ENCODE results near the gene MED16. TPM values are rescaled to one million over a fixed set of nuclear protein-coding genes. Genes with fewer than 3 reads are reported as not detected.

Gene MED16
- total RNA-seq, 1 donor from 2014 or later: 46.1 TPM

DNA sequence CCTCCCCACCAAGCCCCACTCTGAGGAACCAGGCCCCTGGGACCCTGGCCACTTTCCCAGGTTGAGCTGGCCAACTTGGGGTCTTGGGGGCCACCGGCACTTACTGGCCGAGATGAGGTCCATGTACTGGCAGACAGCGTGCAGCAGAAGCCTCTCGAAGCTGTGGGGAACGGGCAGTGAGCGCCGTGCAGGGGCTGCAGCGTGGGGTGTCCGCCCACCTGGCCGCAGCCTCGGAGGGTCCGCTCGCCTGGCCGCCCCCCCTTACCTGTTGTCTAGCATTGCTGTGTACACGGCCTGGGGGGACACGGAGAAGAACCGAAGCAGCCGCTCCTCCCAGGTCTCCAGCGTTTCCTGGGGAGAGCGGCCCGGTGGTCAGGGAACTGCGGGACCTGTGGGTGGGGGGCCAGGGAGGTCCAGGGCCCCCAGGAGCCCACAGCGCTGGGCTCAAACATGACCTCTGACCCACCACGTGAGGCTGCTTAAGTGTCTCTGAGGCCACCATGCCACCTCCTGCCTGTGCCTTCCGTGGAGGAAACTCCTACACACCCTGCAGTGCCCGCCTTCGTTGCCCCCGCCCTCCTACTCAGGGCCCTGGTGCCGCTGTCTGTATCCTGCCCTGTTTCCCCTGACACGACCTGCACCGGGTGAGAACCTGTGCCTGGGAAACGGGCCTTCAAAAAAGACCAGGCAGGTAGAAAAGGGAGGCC, 6.5 kb upstream of the MED16 start:
- DNase-seq (no peak), ATAC-seq (no peak)
- Histone ChIP-seq H3K36me3 (peaks cover 42% of the 10 kb centered on the region), H3K27me3 (ENCODE audit: low read depth) (no peaks in the 10 kb centered on the region), H3K4me3 (no peak overlapping the region), H3K9me3 (no peaks in the 10 kb centered on the region), H3K4me1 (no peaks in the 10 kb centered on the region), H3K27ac (no peak overlapping the region)
- no peak for TF ChIP-seq CTCF (IDR thresholded peaks at IDR 0.05)
- intact Hi-C loops (cut with DNase I): no loop called here

- intact Hi-C loops (cut with DNase I): no loop called here
- ATAC-seq (no peak), DNase-seq (no peak)
- no peak overlapping the region for H3K27ac ChIP-seq
- no peak overlapping the region for H3K4me3 ChIP-seq
- peaks cover 3% of the 10 kb centered on the region for H3K4me1 ChIP-seq
- H3K36me3 ChIP-seq: peaks cover 42% of the 10 kb centered on the region
- TF ChIP-seq CTCF (IDR thresholded peaks at IDR 0.05): no peak
- no peaks in the 10 kb centered on the region for H3K9me3 ChIP-seq
- no peaks in the 10 kb centered on the region for H3K27me3 ChIP-seq (ENCODE audit: low read depth)
Measured at GRCh38 chr19:898663-899062, 5.7 kb upstream of the MED16 start.

DNA sequence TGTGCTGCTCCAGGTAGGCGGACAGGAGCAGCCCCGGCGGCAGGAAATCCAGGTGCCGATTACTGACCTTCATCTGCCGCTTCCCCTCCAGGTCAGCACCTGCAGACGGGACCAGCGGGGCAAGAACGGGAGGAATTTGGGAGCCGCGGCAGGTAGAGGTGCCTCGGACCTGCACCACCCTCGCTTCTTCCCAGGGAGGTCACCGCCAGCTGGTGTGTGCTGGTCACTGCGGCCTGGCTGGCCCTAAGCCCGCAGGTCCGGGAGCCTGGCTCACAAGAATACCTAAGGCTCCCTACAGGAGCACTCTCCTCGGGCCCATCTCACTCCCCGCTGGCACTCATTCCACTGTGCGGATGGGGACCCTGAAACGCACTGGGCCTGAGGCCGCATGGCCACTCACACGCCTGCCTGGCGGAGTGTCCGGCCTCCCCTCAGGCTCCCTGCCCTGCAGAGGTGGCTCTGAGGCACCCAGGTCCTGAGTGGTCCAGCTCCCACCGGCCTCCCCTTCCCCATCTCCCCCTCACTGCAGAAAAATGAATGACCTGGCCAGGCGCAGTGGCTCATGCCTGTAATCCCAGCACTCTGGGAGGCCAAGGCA, 4.6 kb upstream of the MED16 start:
- ATAC-seq: no peak
- H3K4me3 ChIP-seq: no peak overlapping the region
- peaks cover 42% of the 10 kb centered on the region for H3K36me3 ChIP-seq
- intact Hi-C loops (cut with DNase I): no loop called here
- H3K9me3 ChIP-seq: no peaks in the 10 kb centered on the region
- no peak for TF ChIP-seq CTCF (IDR thresholded peaks at IDR 0.05)
- peaks cover 6% of the 10 kb centered on the region for H3K4me1 ChIP-seq
- H3K27ac ChIP-seq: no peak overlapping the region
- no peaks in the 10 kb centered on the region for H3K27me3 ChIP-seq (ENCODE audit: low read depth)
- no peak for DNase-seq

DNA sequence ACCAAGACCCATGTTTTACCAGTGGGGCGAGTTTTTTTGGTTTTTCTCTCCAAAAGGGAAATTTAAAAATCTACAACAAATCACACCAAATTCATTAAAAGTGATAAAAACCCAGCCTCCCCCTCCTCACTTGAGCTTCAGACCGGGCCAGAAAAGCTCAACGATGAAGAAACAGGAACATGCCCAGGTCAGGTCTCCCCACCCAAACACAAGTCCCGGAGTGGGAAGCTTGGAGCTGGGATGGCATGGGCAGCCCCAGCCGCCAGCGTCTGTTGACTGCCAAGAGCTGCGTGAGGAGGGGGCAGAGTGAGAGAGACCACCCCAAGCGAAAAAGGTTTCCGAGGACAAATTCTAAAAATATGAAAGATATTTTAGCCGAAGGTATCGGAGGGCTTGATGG, 4.0 kb upstream of the MED16 start:
- Histone ChIP-seq H3K4me3 (no peak overlapping the region), H3K4me1 (peaks cover 9% of the 10 kb centered on the region), H3K36me3 (peaks cover 40% of the 10 kb centered on the region), H3K27ac (no peak overlapping the region), H3K27me3 (ENCODE audit: low read depth) (no peaks in the 10 kb centered on the region), H3K9me3 (no peaks in the 10 kb centered on the region)
- intact Hi-C loops (cut with DNase I): no loop called here
- ATAC-seq: no peak
- DNase-seq: no peak
- TF ChIP-seq CTCF (IDR thresholded peaks at IDR 0.05): no peak

GRCh38 chr19:896434-896833, 3.4 kb upstream of the MED16 start:
- no peak overlapping the region for H3K4me3 ChIP-seq
- no peaks in the 10 kb centered on the region for H3K9me3 ChIP-seq
- no peaks in the 10 kb centered on the region for H3K27me3 ChIP-seq (ENCODE audit: low read depth)
- H3K4me1 ChIP-seq: peaks cover 12% of the 10 kb centered on the region
- intact Hi-C loops (cut with DNase I): no loop called here
- H3K36me3 ChIP-seq: peaks cover 34% of the 10 kb centered on the region
- no peak for ATAC-seq
- TF ChIP-seq CTCF (IDR thresholded peaks at IDR 0.05): no peak
- no peak overlapping the region for H3K27ac ChIP-seq
- no peak for DNase-seq
